Caco-2 (cell line): ENCODE data around the gene KIFAP3. TPM values are rescaled to one million over a fixed set of nuclear protein-coding genes. Genes with fewer than 3 reads are reported as not detected.

Experiments used
- BruUV-seq: library from RNA; stranded (reverse); fragments of 400-500 nt; replicated peaks from 2 replicates; lab custom pipeline; 2021; lab: Mats Ljungman, UMichigan
- CTCF ChIA-PET: fragments of 300-600 bp; sonication (Branson Sonifier 250); formaldehyde crosslinking; loops from one replicate; lab custom pipeline; 2022; ENCODE audit warnings: antibody characterized with exemption; lab: Charles Lee
- POLR2A ChIA-PET: fragments of 300-600 bp; sonication (Branson Sonifier 250); formaldehyde crosslinking; loops from one replicate; lab custom pipeline; 2022; ENCODE audit warnings: antibody characterized with exemption; lab: Charles Lee
- DNase-seq, 2 experiments: peaks; one replicate each; pipeline versions ENCODE4 v3.0.0 to v3.0.0-alpha.2; 2020 to 2022
- H3K27me3 ChIP-seq: replicated peaks from 2 replicates; pipeline ENCODE4 v1.6.0; 2011; ENCODE audit warnings: low read length; ENCODE audit not compliant: control insufficient read depth, insufficient read depth
- H3K36me3 ChIP-seq: 2 replicates; pipeline ENCODE4 v1.5.1; 2011; ENCODE audit warnings: low read length; ENCODE audit not compliant: control insufficient read depth, insufficient read depth
- H3K4me1 ChIP-seq: fragments of 250-450 bp; sonication (Bioruptor Pico); 2 replicates; pipeline ENCODE4 v1.5.1; 2020; ENCODE audit warnings: mild to moderate bottlenecking
- H3K4me3 ChIP-seq: 2 replicates; pipeline ENCODE4 v1.5.1; 2011; ENCODE audit warnings: low read depth, mild to moderate bottlenecking, control low read depth, low read length
- H3K9me3 ChIP-seq: fragments of 250-450 bp; sonication (Bioruptor Pico); 2 replicates; pipeline ENCODE4 v1.5.1; 2020; ENCODE audit warnings: mild to moderate bottlenecking, moderate library complexity
- H3K27ac Mint-ChIP-seq: one replicate; pipeline ENCODE4 v1.8.0; 2022; ENCODE audit warnings: mixed read lengths; ENCODE audit not compliant: unreplicated experiment
- H3K27me3 Mint-ChIP-seq: one replicate; pipeline ENCODE4 v1.8.0; 2022; ENCODE audit warnings: mixed read lengths; ENCODE audit not compliant: insufficient read depth, unreplicated experiment
- H3K36me3 Mint-ChIP-seq: one replicate; pipeline ENCODE4 v1.8.0; 2022; ENCODE audit warnings: mild to moderate bottlenecking, mixed read lengths; ENCODE audit not compliant: insufficient read depth, unreplicated experiment
- H3K4me1 Mint-ChIP-seq: one replicate; pipeline ENCODE4 v1.8.0; 2022; ENCODE audit warnings: low read depth, mixed read lengths; ENCODE audit not compliant: unreplicated experiment
- H3K4me3 Mint-ChIP-seq: one replicate; pipeline ENCODE4 v1.8.0; 2022; ENCODE audit warnings: mild to moderate bottlenecking, moderate library complexity, mixed read lengths; ENCODE audit not compliant: unreplicated experiment
- H3K9me3 Mint-ChIP-seq: one replicate; pipeline ENCODE4 v1.8.0; 2022; ENCODE audit warnings: mixed read lengths; ENCODE audit not compliant: unreplicated experiment
- CTCF ChIP-seq, 2 experiments: fragments of 200-600 bp in 1 of 2; IDR thresholded peaks; 1 replicate in 1 of 2; 2 replicates in 1 of 2; pipeline versions ENCODE4 v1.5.1 to v1.8.0; 2011 to 2022; ENCODE audit warnings: antibody characterized with exemption in 1 of 2, control low read depth in 1 of 2, inconsistent platforms in 1 of 2, low read depth in 1 of 2, low read length in 1 of 2, mild to moderate bottlenecking in 1 of 2, moderate library complexity in 1 of 2; ENCODE audit not compliant: insufficient read depth in 1 of 2, severe bottlenecking in 1 of 2, unreplicated experiment in 1 of 2
- intact Hi-C: fragments of 100-400 bp; cut with micrococcal nuclease; formaldehyde crosslinking; loops from one replicate; pipeline ENCODE4 v1.10.0; 2022; ENCODE audit not compliant: unreplicated experiment
- total RNA-seq: library from RNA; stranded (reverse); gene quantifications from 2 replicates; pipeline ENCODE4 v1.2.3, GENCODE V29; 2022

Gene KIFAP3
- total RNA-seq, 1 experiment from 2014 or later: 10.9 TPM

- Histone ChIP-seq H3K36me3 (no peaks in the 10 kb centered on the region), H3K4me3 (no peak overlapping the region), H3K9me3 (no peaks in the 10 kb centered on the region), H3K4me1 (no peaks in the 10 kb centered on the region), H3K27me3 (no peaks in the 10 kb centered on the region)
- no peaks in the 10 kb centered on the region for H3K4me1 Mint-ChIP-seq
- TF ChIP-seq CTCF (IDR thresholded peaks at IDR 0.05; ENCODE audit: insufficient read depth in 1 of 2, low read depth in 1 of 2, low read length in 1 of 2, severe bottlenecking in 1 of 2, unreplicated experiment in 1 of 2): no peak
- intact Hi-C loops: no loop called here
- no peak for DNase-seq
- CTCF ChIA-PET: no interaction called here
- POLR2A ChIA-PET: no interaction called here
- BruUV-seq: no TSS peak
- H3K27ac Mint-ChIP-seq: no peak overlapping the region
- H3K36me3 Mint-ChIP-seq: no peaks in the 10 kb centered on the region
- no peaks in the 10 kb centered on the region for H3K27me3 Mint-ChIP-seq
- no peak overlapping the region for H3K4me3 Mint-ChIP-seq
- no peaks in the 10 kb centered on the region for H3K9me3 Mint-ChIP-seq
These were observed 26.0 kb downstream of the KIFAP3 start for GRCh38 chr1:170048515-170048914.

- H3K4me1 Mint-ChIP-seq: no peaks in the 10 kb centered on the region
- H3K36me3 Mint-ChIP-seq: no peaks in the 10 kb centered on the region
- no TSS peak for BruUV-seq
- H3K4me3 Mint-ChIP-seq: no peak overlapping the region
- Histone ChIP-seq H3K36me3 (no peaks in the 10 kb centered on the region), H3K4me1 (no peaks in the 10 kb centered on the region), H3K4me3 (no peak overlapping the region), H3K9me3 (no peaks in the 10 kb centered on the region), H3K27me3 (no peaks in the 10 kb centered on the region)
- ChIA-PET CTCF (no interaction called here), POLR2A (no interaction called here)
- H3K9me3 Mint-ChIP-seq: no peaks in the 10 kb centered on the region
- no peaks in the 10 kb centered on the region for H3K27me3 Mint-ChIP-seq
- DNase-seq: no peak
- no peak for TF ChIP-seq CTCF (IDR thresholded peaks at IDR 0.05; ENCODE audit: insufficient read depth in 1 of 2, low read depth in 1 of 2, low read length in 1 of 2, severe bottlenecking in 1 of 2, unreplicated experiment in 1 of 2)
- intact Hi-C loops: no loop called here
- H3K27ac Mint-ChIP-seq: no peak overlapping the region
These were observed 30.3 kb downstream of the KIFAP3 start for GRCh38 chr1:170044187-170044586.

GRCh38 chr1:170041423-170042192, 32.9 kb downstream of the KIFAP3 start:
- CTCF ChIA-PET: no interaction called here
- no peak for DNase-seq
- no peak overlapping the region for H3K27ac Mint-ChIP-seq
- no peaks in the 10 kb centered on the region for H3K27me3 ChIP-seq
- intact Hi-C loops: no loop called here
- no peaks in the 10 kb centered on the region for H3K9me3 Mint-ChIP-seq
- H3K4me1 Mint-ChIP-seq: no peaks in the 10 kb centered on the region
- H3K4me1 ChIP-seq: no peaks in the 10 kb centered on the region
- no peak overlapping the region for H3K4me3 ChIP-seq
- TF ChIP-seq CTCF (IDR thresholded peaks at IDR 0.05; ENCODE audit: insufficient read depth in 1 of 2, low read depth in 1 of 2, low read length in 1 of 2, severe bottlenecking in 1 of 2, unreplicated experiment in 1 of 2): no peak
- H3K4me3 Mint-ChIP-seq: no peak overlapping the region
- POLR2A ChIA-PET: no interaction called here
- H3K9me3 ChIP-seq: no peaks in the 10 kb centered on the region
- no peaks in the 10 kb centered on the region for H3K36me3 ChIP-seq
- BruUV-seq: no TSS peak
- H3K27me3 Mint-ChIP-seq: no peaks in the 10 kb centered on the region
- no peaks in the 10 kb centered on the region for H3K36me3 Mint-ChIP-seq
